Measurements from ENCODE around the gene RASA3. TPM values are rescaled to one million over a fixed set of nuclear protein-coding genes. Genes with fewer than 3 reads are reported as not detected.

RASA3 gene
- total and polyA plus RNA-seq, 10 of the 15 experiments (the other 5 are each of a cell fraction or from before 2014, with no cell fraction given): 0.79 to 33.9 (median 17.6) TPM

- peaks cover 7 to 8% of the 10 kb centered on the region in 2 experiments; a peak in 3 of 4 replicates for H3K36me3 ChIP-seq (ENCODE audit: control insufficient read depth in 2 of 2, insufficient read depth in 2 of 2, low read length in 1 of 2)
- in situ Hi-C loops (cut with MboI): no loop called here
- TSS peak; percentile 28 for BruUV-seq (replicated peaks)
- 90% methylated on average over 11 of the region's 11 CpGs for WGBS (ENCODE audit: insufficient coverage, insufficient replicate concordance, low lambda C conversion rate, missing lambda C conversion rate)
- no peaks in the 10 kb centered on the region for H4K20me1 ChIP-seq (ENCODE audit: control insufficient read depth, insufficient read depth)
- SMC1A ChIA-PET (ENCODE audit: uncharacterized antibody, unreplicated experiment): no interaction called here
- H3K27me3 ChIP-seq (replicated peaks in 1 of 2; ENCODE audit: control insufficient read depth in 2 of 2, insufficient read depth in 2 of 2, low read length in 1 of 2): no peaks in the 10 kb centered on the region
- no peaks in the 10 kb centered on the region for H3K79me2 ChIP-seq (ENCODE audit: control insufficient read depth, insufficient read depth, low read length)
- no peak for DNase-seq (ENCODE audit: low read depth, low spot score)
- H3K9ac ChIP-seq (ENCODE audit: control insufficient read depth, insufficient read depth, low read length): no peak overlapping the region
- H3K9me3 ChIP-seq (replicated peaks; ENCODE audit: control insufficient read depth, insufficient read depth, low read length): no peaks in the 10 kb centered on the region; the same call in 2 of the 3 replicates
- no peak overlapping the region for H2AFZ ChIP-seq (ENCODE audit: control insufficient read depth, low read depth, low read length)
- no peak overlapping the region for H3K4me2 ChIP-seq (ENCODE audit: control insufficient read depth, insufficient read depth)
- TF ChIP-seq RBBP5 (conservative IDR thresholded peaks at IDR 0.05) (no peak), POLR2A (IDR thresholded peaks at IDR 0.05; ENCODE audit: low read depth, low read length) (0 out of 2 replicates have a peak, but pooled peaks have one; percentile 25)
- FAIRE-seq: no peak
- H3K4me1 ChIP-seq (ENCODE audit: control insufficient read depth, insufficient read depth, low read length): no peaks in the 10 kb centered on the region; the same call in 1 of the 2 replicates
- RAD21 ChIA-PET (ENCODE audit: unreplicated experiment): no interaction called here
- no peak for ATAC-seq
- no peak overlapping the region for H3K27ac ChIP-seq (ENCODE audit: control insufficient read depth, insufficient read depth)
- POLR2A ChIA-PET: no interaction called here
- intact Hi-C loops (cut with micrococcal nuclease; ENCODE audit: unreplicated experiment): no loop called here
- CTCF ChIA-PET: no interaction called here
- no peak overlapping the region for H3K4me3 ChIP-seq
Measured at GRCh38 chr13:113991676-113992179, 140.7 kb downstream of the RASA3 start.

- intact Hi-C loops (cut with micrococcal nuclease; ENCODE audit: unreplicated experiment): no loop called here
- peaks cover 5 to 8% of the 10 kb centered on the region in 2 experiments; a peak in 3 of 4 replicates for H3K36me3 ChIP-seq (ENCODE audit: control insufficient read depth in 2 of 2, insufficient read depth in 2 of 2, low read length in 1 of 2)
- no peaks in the 10 kb centered on the region for H3K79me2 ChIP-seq (ENCODE audit: control insufficient read depth, insufficient read depth, low read length)
- ChIA-PET RAD21 (ENCODE audit: unreplicated experiment) (no interaction called here), CTCF (no interaction called here), POLR2A (no interaction called here), SMC1A (ENCODE audit: uncharacterized antibody, unreplicated experiment) (no interaction called here)
- no peak overlapping the region for H3K4me2 ChIP-seq (ENCODE audit: control insufficient read depth, insufficient read depth)
- FAIRE-seq (no peak), ATAC-seq (no peak), DNase-seq (ENCODE audit: low read depth, low spot score) (no peak)
- H3K9me3 ChIP-seq (replicated peaks; ENCODE audit: control insufficient read depth, insufficient read depth, low read length): no peaks in the 10 kb centered on the region; the same call in 2 of the 3 replicates
- no peaks in the 10 kb centered on the region for H3K27me3 ChIP-seq (replicated peaks in 1 of 2; ENCODE audit: control insufficient read depth in 2 of 2, insufficient read depth in 2 of 2, low read length in 1 of 2)
- no peak overlapping the region for H3K9ac ChIP-seq (ENCODE audit: control insufficient read depth, insufficient read depth, low read length)
- H3K4me3 ChIP-seq: no peak overlapping the region
- no TSS peak for BruUV-seq (replicated peaks)
- in situ Hi-C loops (cut with MboI): no loop called here
- no peaks in the 10 kb centered on the region; the same call in 1 of the 2 replicates for H3K4me1 ChIP-seq (ENCODE audit: control insufficient read depth, insufficient read depth, low read length)
- H4K20me1 ChIP-seq (ENCODE audit: control insufficient read depth, insufficient read depth): no peaks in the 10 kb centered on the region
- no peak overlapping the region for H3K27ac ChIP-seq (ENCODE audit: control insufficient read depth, insufficient read depth)
- 94% methylated on average over 10 of the region's 10 CpGs for WGBS (ENCODE audit: insufficient coverage, insufficient replicate concordance, low lambda C conversion rate, missing lambda C conversion rate)
- no peak overlapping the region for H2AFZ ChIP-seq (ENCODE audit: control insufficient read depth, low read depth, low read length)
- TF ChIP-seq ETV6 (conservative IDR thresholded peaks at IDR 0.05 in 1 of 2, IDR thresholded peaks at IDR 0.05 in 1 of 2; ENCODE audit: borderline replicate concordance in 1 of 2, low read depth in 1 of 2) (no peak), MEF2A (IDR thresholded peaks at IDR 0.05; ENCODE audit: insufficient read depth, low read depth, low read length) (no peak), SMARCA5 (IDR thresholded peaks at IDR 0.05) (no peak), TCF3 (IDR thresholded peaks at IDR 0.05; ENCODE audit: borderline replicate concordance, insufficient read depth, low read depth, low read length) (no peak), PML (IDR thresholded peaks at IDR 0.05; ENCODE audit: low read length) (no peak), RBBP5 (conservative IDR thresholded peaks at IDR 0.05) (no peak), YY1 (IDR thresholded peaks at IDR 0.05; ENCODE audit: low read depth, low read length) (no peak), SUPT20H (IDR thresholded peaks at IDR 0.05; ENCODE audit: borderline replicate concordance, control insufficient read depth, low read depth, low read length) (no peak), ZNF592 (IDR thresholded peaks at IDR 0.05) (no peak), SMAD5 (IDR thresholded peaks at IDR 0.05; ENCODE audit: low read depth) (no peak), CTCF (IDR thresholded peaks at IDR 0.05 in 2 of 3, conservative IDR thresholded peaks at IDR 0.05 in 1 of 3; ENCODE audit: control insufficient read depth in 2 of 3, extremely low read depth in 1 of 3, insufficient read depth in 1 of 3, low read depth in 3 of 3, low read length in 3 of 3) (no peak)
Measured at GRCh38 chr13:113991191-113991669, 141.2 kb downstream of the RASA3 start.

Measured in GM12878 (cell line).